H1 (cell line): ENCODE data around the gene SNX32. TPM values are rescaled to one million over a fixed set of nuclear protein-coding genes. Genes with fewer than 3 reads are reported as not detected.

Experiments
- ATF3 ChIP-seq: IDR thresholded peaks from 2 replicates; pipeline ENCODE4 v1.6.1; 2011; ENCODE audit warnings: low read depth, mild to moderate bottlenecking, low read length; ENCODE audit not compliant: insufficient read depth
- BRCA1 ChIP-seq: IDR thresholded peaks from 2 replicates; pipeline ENCODE4 v1.6.1; 2012; ENCODE audit warnings: low read depth, low read length, improper control_type of control experiment
- CHD2 ChIP-seq: IDR thresholded peaks from 2 replicates; pipeline ENCODE4 v1.6.1; 2012; ENCODE audit warnings: low read length, improper control_type of control experiment
- CREB1 ChIP-seq: IDR thresholded peaks from 2 replicates; pipeline ENCODE4 v1.6.1; 2012; ENCODE audit warnings: inconsistent platforms
- CTBP2 ChIP-seq: IDR thresholded peaks from 2 replicates; pipeline ENCODE4 v1.7.0; 2011; ENCODE audit warnings: borderline replicate concordance, mild to moderate bottlenecking, moderate library complexity, mixed read lengths, low read length; ENCODE audit not compliant: insufficient read depth, insufficient read length
- CTCF ChIP-seq, 3 experiments: IDR thresholded peaks; 1 replicate in 2 of 3; 2 replicates in 1 of 3; pipeline versions ENCODE4 v1.5.1 to v1.6.1; 2011; ENCODE audit warnings: low read length in 3 of 3, mild to moderate bottlenecking in 3 of 3, inconsistent platforms in 2 of 3, low read depth in 1 of 3, moderate library complexity in 1 of 3; ENCODE audit not compliant: insufficient read depth in 1 of 3; ENCODE audit errors: control extremely low read depth in 1 of 3
- EGR1 ChIP-seq: IDR thresholded peaks from 2 replicates; pipeline ENCODE4 v1.6.1; 2011; ENCODE audit warnings: low read depth, low read length, borderline replicate concordance
- EP300 ChIP-seq, 2 experiments: IDR thresholded peaks; 1 replicate in 1 of 2; 2 replicates in 1 of 2; pipeline ENCODE4 v1.6.1; 2011 to 2012; ENCODE audit warnings: low read depth in 2 of 2, low read length in 2 of 2, mild to moderate bottlenecking in 2 of 2, borderline replicate concordance in 1 of 2, inconsistent platforms in 1 of 2, moderate library complexity in 1 of 2
- EZH2 ChIP-seq: fragments of 200-600 bp; sonication (generic); IDR thresholded peaks from 2 replicates; pipeline ENCODE4 v1.7.1; 2012; ENCODE audit warnings: low read depth, mild to moderate bottlenecking, moderate library complexity, low read length, inconsistent platforms; ENCODE audit not compliant: severe bottlenecking
- FOSL1 ChIP-seq: IDR thresholded peaks from 2 replicates; pipeline ENCODE4 v1.6.1; 2011; ENCODE audit warnings: mild to moderate bottlenecking, low read depth, low read length, moderate library complexity; ENCODE audit not compliant: insufficient read depth
- KDM1A ChIP-seq: fragments of 200-600, 300-600 bp; sonication (generic); IDR thresholded peaks from 2 replicates; pipeline ENCODE4 v1.7.1; 2016; ENCODE audit warnings: mild to moderate bottlenecking, low read length, borderline replicate concordance
- KDM4A ChIP-seq: IDR thresholded peaks from one replicate; pipeline ENCODE4 v1.7.1; 2012; ENCODE audit warnings: low read depth, mild to moderate bottlenecking, moderate library complexity, low read length, inconsistent platforms; ENCODE audit not compliant: severe bottlenecking
- NANOG ChIP-seq: IDR thresholded peaks from 2 replicates; pipeline ENCODE4 v1.6.1; 2011; ENCODE audit warnings: low read length, low read depth, mild to moderate bottlenecking, inconsistent platforms; ENCODE audit not compliant: insufficient read depth, poor library complexity, severe bottlenecking
- PHF8 ChIP-seq: fragments of 200-600 bp; sonication (generic); conservative IDR thresholded peaks from 2 replicates; pipeline ENCODE4 v1.7.1; 2012; ENCODE audit warnings: low read depth, mild to moderate bottlenecking, inconsistent platforms, low read length, moderate library complexity
- RXRA ChIP-seq: IDR thresholded peaks from 2 replicates; pipeline ENCODE4 v1.6.1; 2011; ENCODE audit warnings: low read depth, mild to moderate bottlenecking, low read length, moderate library complexity; ENCODE audit not compliant: insufficient read depth
- SIRT6 ChIP-seq: IDR thresholded peaks from one replicate; pipeline ENCODE4 v1.7.1; 2012; ENCODE audit warnings: low read length, inconsistent platforms
- SP1 ChIP-seq: IDR thresholded peaks from 2 replicates; pipeline ENCODE4 v1.6.1; 2011; ENCODE audit warnings: low read depth, low read length
- TAF7 ChIP-seq: optimal IDR thresholded peaks from 2 replicates; pipeline ENCODE3; 2011; ENCODE audit warnings: low read depth, mild to moderate bottlenecking, inconsistent platforms, low read length, moderate library complexity, borderline replicate concordance
- YY1 ChIP-seq: IDR thresholded peaks from 2 replicates; pipeline ENCODE4 v1.6.1; 2011; ENCODE audit warnings: low read depth, mild to moderate bottlenecking, low read length
- polyA plus RNA-seq, 7 experiments: library from polyadenylated mRNA; depleted of rRNA in 3 of 7; stranded (reverse) in 5 of 7; unstranded in 2 of 7; fragments of >200 nt in 5 of 7; fragments of 200-250 nt in 2 of 7; gene quantifications; 1 replicate in 5 of 7; 2 replicates in 1 of 7; 4 replicates in 1 of 7; pipeline versions ENCODE4 v1.2.1 to v1.2.3, GENCODE V29; 2011 to 2013; ENCODE audit warnings: missing spikeins in 2 of 7, mixed read lengths in 2 of 7
- total RNA-seq: library from RNA; stranded (reverse); fragmentation: NEBNext Ultra II Directional; extraction: Animal tissue kit (Norgen Biotek cat#: 25700); gene quantifications from 2 replicates; pipeline ENCODE4 v1.2.1, GENCODE V29; 2021

Gene SNX32
- total and polyA plus RNA-seq, 2 of the 8 experiments (the other 6 are each of a cell fraction or from before 2014, with no cell fraction given) = 0.76 to 2.2 TPM

- TF ChIP-seq SIRT6 (no peak), NANOG (no peak), EGR1 (peak; percentile 95), PHF8 (peak; percentile 66; the same call in 1 of the 2 replicates), FOSL1 (no peak), YY1 (no peak), CREB1 (no peak; the same call in none of the 2 replicates), CHD2 (0 out of 2 replicates have a peak, but pooled peaks have one; percentile 27), EZH2 (no peak), CTBP2 (no peak), EP300 (IDR thresholded peaks at IDR 0.05; ENCODE audit: borderline replicate concordance in 1 of 2, low read depth in 2 of 2, low read length in 2 of 2) (peak in 1 of 2 experiments; percentile 12; a peak in 1 of 3 replicates), RXRA (no peak), SP1 (peak; percentile 76), TAF7 (peak; percentile 75), KDM4A (peak; percentile 16), ATF3 (no peak), BRCA1 (no peak), KDM1A (no peak), CTCF (IDR thresholded peaks at IDR 0.05; ENCODE audit: control extremely low read depth in 1 of 3, insufficient read depth in 1 of 3, low read depth in 1 of 3, low read length in 3 of 3) (peak in 2 of 3 experiments; percentile 28 to 48; a peak in 3 of 4 replicates)
- TF ChIP-seq, all 59 proteins: peak for 22
Measured at GRCh38 chr11:65859095-65859811, 25.5 kb downstream of the SNX32 start (continued).
